Activated T-cell treated with anti-CD3 and anti-CD28 coated beads, Interleukin-2, amount 50 U/mL, for 48 hours (primary cell): ENCODE results near the gene ARHGEF19.
"Not testable (repeated sequence)": the region's sequence is repeated elsewhere in the genome, so short reads cannot be mapped to it uniquely, and the experiment has no call there.

Source experiments
- DNase-seq, 2 experiments: peaks; one replicate each; pipeline ENCODE4 v3.0.0-alpha.2; 2020

Gene ARHGEF19

GRCh38 chr1:16163608-16164212 is 48.7 kb downstream of the ARHGEF19 start:
- DNase-seq, result not testable (repeated sequence)

- DNase-seq, result peak; percentile 50 to 64
These were observed 50.2 kb downstream of the ARHGEF19 start for GRCh38 chr1:16162163-16162822.

DNA sequence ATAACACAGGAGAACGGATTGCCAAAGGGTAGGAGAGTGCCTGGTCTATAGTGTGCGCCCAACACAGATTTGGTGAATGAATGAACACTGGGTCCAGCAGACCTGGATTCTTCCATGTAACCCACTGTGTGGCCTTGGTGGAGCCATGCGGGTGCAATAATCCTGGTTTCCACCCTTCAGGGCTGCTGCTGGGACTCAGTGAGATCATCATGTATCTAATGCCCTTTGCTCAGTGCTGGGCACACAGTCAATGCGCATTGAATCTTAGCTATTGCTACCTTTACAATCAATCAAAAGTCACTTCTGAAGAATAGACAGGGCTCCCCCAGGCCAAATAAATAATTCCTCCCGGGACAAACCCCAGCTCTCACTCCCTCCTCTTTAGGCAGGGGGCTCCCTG is 50.7 kb downstream of the ARHGEF19 start:
- DNase-seq, result no peak

DNA sequence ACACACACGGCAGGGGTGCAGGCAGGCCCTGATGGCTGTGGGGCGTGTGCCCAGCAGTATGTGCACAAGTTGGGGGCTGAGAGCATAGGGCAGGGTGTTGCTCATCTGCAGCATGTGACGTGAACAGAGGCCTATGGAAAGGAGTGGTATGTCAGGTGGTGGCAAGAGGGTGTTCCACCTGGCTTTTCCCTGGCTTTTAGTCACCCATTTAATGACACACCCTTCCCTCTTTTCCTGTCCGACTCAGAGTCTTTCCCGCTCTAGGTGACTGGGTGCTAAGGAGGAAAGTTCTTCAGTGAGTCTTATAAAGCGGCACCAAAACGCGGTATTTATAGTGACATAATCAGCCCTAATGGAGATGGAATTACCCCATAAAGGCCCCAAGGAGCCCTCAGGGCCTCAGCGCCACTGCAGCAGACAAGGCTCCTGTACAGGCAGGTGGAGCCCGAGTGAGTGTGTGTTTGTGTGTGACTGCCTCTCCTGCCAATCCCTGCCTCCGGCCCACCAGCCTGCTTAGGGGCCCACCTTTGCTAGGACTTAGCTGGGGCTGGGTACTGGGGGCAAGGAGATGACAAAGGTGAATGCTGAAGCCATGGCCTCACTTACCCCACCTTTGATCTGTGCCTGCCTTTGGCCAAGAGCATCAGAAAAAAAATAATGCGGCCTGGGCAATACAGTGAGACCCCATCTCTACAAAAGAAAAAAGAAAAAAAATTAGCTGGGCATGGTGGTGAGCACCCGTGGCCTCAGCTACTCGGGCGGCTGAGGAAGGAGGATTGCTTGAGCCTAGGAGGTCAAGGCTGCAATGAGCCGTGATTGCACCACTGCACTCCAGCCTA is 53.2 kb downstream of the ARHGEF19 start:
- DNase-seq, result no peak

GRCh38 chr1:16158025-16158424 is 54.4 kb downstream of the ARHGEF19 start:
- peak in 1 of 2 experiments; percentile 40 for DNase-seq

DNA sequence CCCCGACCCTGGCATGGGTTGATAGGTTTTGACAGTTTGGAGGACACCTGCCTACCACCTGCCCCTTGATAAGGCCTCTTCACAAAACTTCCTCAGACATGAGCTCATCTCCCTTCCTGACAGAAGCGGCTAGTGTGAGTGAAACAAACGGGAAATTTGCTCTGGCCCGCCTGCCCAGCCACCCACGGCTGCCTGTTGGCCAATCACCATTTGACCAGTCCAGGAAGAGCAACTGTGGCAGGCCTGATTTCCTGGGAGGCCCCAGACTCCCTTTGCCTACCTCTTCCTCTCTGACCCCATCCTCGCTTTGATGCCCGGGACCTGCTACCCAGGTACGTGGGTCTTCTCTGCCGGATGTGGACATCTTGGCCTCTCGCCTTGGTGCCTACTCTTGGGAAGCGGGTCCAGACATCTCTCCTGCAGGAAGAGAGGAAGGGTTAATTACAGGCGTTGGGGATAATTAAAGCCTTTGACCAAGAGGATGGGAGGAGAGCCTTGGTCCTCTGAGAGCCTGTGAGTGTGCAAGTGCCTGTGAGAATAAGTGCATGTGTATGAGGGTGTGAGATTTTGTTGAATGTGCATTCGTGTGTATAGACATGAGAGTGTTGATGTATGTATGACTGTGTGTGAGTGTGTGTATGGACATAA is 55.5 kb downstream of the ARHGEF19 start:
- DNase-seq, result no peak

DNA sequence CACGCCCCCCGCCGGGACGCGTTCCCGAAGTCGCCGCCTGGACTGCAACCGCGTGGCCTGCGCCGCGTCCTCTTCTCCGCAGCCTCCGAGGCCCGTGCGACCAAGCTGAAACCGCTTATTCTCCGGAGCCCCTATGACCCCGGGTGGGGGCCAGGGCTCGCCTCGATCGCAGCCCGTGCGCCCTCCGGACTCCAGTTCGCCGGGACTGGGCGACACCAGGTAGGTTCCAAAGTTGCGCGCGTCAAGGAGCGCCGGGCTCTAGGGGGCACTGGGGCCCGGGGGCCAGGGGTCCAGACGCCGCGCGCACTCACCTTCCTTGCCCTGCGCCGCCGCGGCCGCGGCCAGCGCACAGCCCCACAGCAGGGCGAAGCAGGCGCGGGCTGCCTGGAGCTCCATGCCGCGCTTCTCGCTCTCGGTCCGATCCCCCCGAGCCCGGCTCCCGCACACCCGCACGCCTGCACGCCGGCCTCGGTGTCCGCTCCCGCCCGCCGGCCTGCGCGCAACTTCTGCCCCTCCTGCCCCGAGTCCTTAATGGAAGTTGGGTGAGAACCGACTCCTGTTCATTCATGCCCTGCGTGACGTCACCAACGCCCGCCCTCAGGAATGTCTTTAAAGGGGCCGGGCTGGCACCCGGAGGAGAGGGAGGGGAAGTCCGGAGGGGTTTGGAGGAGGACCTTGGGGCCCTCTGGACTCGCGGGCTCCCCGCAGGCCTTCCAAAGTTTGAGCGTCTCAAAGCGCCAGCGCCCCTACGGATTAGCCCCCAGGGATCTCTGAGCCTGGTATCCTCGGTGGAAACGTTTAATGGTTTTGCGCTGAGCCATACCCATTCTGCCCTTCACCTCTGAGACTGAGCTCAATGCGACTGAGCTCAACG is 56.7 kb downstream of the ARHGEF19 start, which contains the start of gene EPHA2:
TSS of gene EPHA2 (minus strand) at position 533 of the 874 bp plus-strand sequence. CDS start at position 396, 137 bp downstream.
- DNase-seq, result no peak

- no peak for DNase-seq
These were observed 58.3 kb downstream of the ARHGEF19 start for GRCh38 chr1:16153999-16154673.

GRCh38 chr1:16153096-16153998 is 59.1 kb downstream of the ARHGEF19 start:
- DNase-seq, result no peak

- DNase-seq, result no peak
These were observed 59.9 kb downstream of the ARHGEF19 start for GRCh38 chr1:16152481-16153087.

- no peak for DNase-seq
These were observed 60.5 kb downstream of the ARHGEF19 start for GRCh38 chr1:16151995-16152384.

DNA sequence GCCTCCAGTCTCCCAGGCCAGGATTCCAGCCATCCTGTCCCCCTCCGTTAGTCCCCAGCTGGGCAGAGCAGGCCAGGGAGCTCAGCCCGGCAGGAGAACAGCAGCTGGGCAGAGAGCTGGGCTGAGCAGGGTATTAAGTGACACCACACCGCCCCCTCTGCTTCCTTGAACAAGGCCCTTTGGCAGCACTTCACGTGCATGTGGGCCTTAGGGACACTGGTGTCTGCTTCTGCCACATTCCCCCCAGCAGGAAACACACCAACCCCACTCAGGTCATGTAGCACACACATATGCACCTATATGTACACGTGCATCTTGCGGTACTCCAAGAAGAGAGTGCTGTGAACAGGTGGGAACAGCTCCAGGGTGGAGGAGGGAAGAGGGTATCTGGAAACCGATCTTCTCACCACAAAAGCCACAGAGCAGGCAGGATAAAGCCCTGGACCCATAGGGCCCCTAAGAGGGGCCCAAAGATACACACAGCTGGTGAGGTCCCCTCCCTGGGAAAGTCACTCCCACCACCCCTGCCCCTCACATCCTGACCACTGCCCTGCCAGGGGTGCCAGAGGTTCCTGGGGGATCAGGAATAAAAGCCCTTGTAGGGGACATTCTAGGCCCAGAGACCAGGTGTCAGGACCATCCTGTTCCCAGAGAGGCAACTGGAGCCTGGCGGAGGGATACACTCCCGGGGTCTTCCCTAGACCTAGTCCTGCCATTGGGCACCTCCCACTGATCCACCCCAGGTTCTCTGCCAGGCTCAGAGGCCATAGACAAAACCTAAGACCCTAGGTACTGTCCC is 61.1 kb downstream of the ARHGEF19 start:
- no peak for DNase-seq

GRCh38 chr1:16150508-16150907 is 61.9 kb downstream of the ARHGEF19 start:
- no peak for DNase-seq

- no peak for DNase-seq
These were observed 62.6 kb downstream of the ARHGEF19 start for GRCh38 chr1:16149702-16150488.

- no peak for DNase-seq
These were observed 63.3 kb downstream of the ARHGEF19 start for GRCh38 chr1:16149146-16149545.

GRCh38 chr1:16148329-16149092 is 63.9 kb downstream of the ARHGEF19 start:
- no peak for DNase-seq
